Measurements from ENCODE around the gene CUL1.

CUL1 gene

GRCh38 chr7:148794476-148794875, 95.8 kb downstream of the CUL1 start:
- DNase-seq (ENCODE audit: extremely low spot score, insufficient read length, low read depth) (no peak), FAIRE-seq (no peak)

DNA sequence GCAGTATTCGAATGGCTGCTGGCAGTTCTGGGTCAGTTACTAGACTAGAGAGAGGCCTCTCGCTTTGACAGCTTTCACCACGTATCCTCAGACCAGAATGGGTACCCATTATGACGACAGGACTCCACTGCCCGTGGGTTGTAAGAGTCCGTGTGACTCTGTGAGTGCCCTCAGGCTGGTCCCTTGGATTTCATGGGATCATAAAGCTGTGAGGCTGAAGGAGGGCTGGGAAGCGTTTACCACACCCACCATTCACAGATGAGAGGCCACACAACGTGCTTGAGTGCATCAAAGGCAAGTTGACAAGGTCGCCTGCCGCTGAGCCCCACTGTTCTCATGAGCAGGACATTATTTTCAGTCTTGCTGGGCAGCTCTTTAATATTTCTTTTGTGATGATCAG, 98.1 kb downstream of the CUL1 start:
- DNase-seq (ENCODE audit: extremely low spot score, insufficient read length, low read depth) = no peak
- no peak for FAIRE-seq

- DNase-seq (ENCODE audit: extremely low spot score, insufficient read length, low read depth) (no peak), FAIRE-seq (no peak)
These were observed 101.3 kb downstream of the CUL1 start for GRCh38 chr7:148799893-148800555.

- no peak for DNase-seq (ENCODE audit: extremely low spot score, insufficient read length, low read depth)
- no peak for FAIRE-seq
These were observed 102.0 kb downstream of the CUL1 start for GRCh38 chr7:148800677-148801076.

DNA sequence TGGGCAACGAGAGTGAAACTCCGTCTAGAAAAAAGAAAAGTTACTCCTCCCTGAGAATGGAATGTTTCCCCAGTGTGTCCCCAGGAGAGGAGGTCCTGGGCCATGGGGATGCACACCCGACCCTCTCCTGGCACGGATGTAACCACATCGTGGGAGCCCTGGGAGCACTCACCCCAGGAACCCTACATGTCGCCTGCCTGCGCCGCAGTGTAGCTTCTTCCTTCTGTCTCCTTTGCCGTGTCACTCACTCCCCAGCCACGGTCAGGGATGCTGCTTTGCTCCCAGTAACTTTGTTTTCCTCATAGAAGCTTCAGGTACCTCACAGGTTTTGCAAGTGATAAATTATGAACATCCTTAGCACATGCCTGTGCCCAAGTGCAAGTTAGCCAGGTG, 103.4 kb downstream of the CUL1 start:
- DNase-seq (ENCODE audit: extremely low spot score, insufficient read length, low read depth) (no peak), FAIRE-seq (no peak)

- FAIRE-seq (no peak), DNase-seq (ENCODE audit: extremely low spot score, insufficient read length, low read depth) (no peak)
These were observed 104.4 kb downstream of the CUL1 start for GRCh38 chr7:148803094-148803493.

DNA sequence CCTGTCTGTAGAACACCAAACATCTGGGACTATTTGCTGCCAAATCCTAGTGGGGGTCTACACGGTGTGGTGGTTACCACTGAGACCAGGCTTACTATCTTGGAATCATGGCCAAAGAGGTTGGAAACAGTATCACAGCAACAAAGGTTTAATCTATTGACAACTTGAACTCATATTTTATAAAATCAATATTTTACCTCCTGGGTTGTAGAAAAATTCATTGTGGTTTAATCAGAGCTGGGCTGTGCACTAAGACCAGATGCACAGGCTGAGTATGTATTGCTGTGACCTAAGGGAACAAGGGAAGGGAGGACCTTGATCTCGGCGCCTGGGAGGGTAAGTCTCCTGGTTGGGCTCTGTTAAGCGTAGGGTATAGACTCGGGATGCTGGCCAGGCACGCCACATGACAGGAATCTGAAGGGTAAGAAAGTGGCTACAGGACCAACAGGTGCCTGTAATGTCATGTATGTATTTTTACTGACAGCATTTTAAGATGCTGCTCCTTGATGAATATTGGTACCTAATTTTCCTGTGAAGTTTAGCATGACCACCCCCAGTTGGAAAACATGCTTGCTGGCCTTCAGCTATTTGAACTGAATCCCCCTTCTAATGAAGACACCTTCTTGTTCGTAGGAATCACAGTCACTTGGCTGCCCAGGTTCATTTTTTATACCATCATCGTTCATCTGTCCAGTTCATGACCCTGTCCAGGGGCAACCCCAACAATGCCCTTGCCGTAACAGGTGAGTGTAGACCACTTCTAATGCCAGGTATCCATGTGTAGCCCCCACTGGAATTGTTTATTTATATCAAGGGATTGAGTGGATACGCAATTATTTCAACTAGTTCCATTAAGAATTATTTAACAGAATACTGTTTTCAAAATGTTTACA, 105.9 kb downstream of the CUL1 start:
- FAIRE-seq (no peak), DNase-seq (ENCODE audit: extremely low spot score, insufficient read length, low read depth) (no peak)

GRCh38 chr7:148806187-148806586, 107.5 kb downstream of the CUL1 start:
- FAIRE-seq = no peak
- no peak for DNase-seq (ENCODE audit: extremely low spot score, insufficient read length, low read depth)

GRCh38 chr7:148807436-148807835, 108.7 kb downstream of the CUL1 start:
- no peak for FAIRE-seq

DNA sequence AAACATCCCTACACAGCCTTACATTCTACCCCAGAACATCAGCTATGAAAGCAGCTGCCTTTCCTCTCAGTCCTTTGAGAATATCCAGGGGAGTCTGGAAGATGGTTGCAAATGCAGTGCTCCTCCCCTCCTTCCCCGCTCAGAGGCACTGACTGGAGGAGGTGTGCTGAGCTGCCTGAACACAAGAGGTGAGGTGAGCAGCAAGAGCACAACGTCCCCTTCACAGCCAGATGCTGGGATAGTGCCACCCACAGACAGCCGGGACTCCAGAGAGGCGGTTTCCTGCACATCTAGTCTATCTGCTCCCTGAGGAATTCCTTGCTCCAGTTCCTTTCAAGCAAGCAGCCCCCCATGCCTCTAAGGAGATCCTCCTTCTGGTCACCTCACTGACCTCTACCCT, 111.2 kb downstream of the CUL1 start:
- FAIRE-seq = no peak
- no peak for DNase-seq (ENCODE audit: extremely low spot score, insufficient read length, low read depth)

More at GRCh38 chr7:148807436-148807835, 108.7 kb downstream of the CUL1 start:
- DNase-seq (ENCODE audit: extremely low spot score, insufficient read length, low read depth) = no peak

DNA sequence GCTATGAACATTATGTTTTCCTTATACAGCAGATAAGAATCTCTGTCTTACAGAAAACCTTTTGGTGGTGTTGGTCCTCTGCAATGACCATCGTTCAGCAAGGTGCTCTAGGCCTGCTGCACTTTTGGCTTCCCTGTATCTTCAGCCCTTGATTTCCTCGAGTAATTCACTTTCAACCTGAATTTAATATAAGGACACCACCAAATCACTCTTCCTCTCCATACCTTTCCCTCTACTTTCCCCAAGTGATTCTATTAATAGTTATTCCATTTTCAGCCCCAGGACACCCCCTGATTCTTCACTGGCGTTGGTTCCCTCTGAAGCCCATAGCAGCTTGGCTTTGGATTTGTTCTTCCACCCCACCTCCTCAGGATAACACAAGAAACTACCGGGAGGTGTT, 113.2 kb downstream of the CUL1 start:
- DNase-seq (ENCODE audit: extremely low spot score, insufficient read length, low read depth) (no peak), FAIRE-seq (no peak)

DNA sequence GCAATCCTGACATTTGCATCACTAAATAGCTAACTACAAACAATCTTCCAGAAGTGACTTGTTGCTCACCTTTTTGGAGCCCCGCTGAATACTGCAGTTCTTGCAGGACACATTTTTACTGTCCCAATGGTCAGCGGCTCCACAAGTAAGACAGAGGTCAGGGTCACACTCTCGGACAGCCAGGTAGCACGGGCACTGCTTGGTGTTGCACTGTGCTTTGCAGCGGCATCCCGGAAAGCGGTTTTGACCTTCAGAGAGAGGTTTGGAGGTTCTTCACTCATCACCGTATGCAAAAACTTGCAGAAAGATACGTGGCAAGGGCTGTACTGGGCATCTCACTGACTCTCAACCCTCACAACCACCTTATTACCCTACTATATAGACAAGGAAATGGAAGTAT, 115.2 kb downstream of the CUL1 start:
- no peak for FAIRE-seq
- DNase-seq (ENCODE audit: extremely low spot score, insufficient read length, low read depth) = no peak

DNA sequence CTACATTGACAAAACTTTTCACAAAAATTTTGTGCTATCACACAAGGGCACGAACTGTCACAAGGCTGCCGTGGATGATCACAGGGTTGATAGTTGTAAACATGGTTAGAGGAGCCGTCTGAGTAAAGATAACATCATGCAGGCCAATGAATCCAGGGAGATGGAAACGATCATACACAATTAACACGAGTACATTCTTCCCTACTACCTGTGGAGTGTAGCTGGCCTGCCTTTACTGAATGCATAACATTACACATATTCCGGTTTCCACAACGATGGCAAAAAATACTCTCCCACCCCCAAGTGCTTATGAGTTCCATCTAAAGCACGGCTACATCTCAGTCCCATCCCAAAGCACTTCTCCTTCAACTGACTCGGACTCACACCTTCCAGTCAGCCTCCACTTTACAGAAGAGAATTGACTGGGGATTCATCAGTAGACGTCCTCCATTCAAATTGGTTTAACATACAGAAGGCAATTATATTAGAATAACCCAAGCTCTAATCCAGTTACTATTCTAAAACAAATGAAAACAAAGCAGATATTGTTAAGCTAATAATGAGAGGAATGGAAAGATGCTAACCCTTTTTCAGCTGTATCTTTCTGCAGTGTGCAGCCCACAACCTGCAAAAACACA, 116.3 kb downstream of the CUL1 start:
- DNase-seq (ENCODE audit: extremely low spot score, insufficient read length, low read depth) (no peak), FAIRE-seq (no peak)

GRCh38 chr7:148815612-148816011, 116.9 kb downstream of the CUL1 start:
- no peak for DNase-seq (ENCODE audit: extremely low spot score, insufficient read length, low read depth)
- FAIRE-seq = no peak

- DNase-seq (ENCODE audit: extremely low spot score, insufficient read length, low read depth) (no peak), FAIRE-seq (no peak)
These were observed 121.1 kb downstream of the CUL1 start for GRCh38 chr7:148819697-148820360.

DNA sequence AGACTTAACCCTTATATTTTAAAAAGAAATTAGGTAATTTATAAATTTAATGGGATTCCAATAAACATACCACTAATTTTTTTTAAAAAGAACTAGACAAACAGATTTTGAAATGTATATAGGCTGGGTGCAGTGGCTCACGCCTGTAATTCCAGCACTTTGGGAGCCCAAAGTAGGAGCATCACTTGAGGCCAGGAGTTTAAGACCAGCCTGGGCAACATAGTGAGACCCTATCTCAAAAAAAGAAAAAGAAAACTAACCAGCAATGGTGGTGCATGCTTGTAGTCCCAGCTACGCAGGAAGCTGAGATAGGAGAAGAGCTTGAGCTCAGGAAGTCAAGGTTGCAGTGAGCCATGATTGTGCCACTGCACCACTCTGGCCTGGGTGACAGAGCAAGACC, 122.7 kb downstream of the CUL1 start:
- FAIRE-seq = no peak
- no peak for DNase-seq (ENCODE audit: extremely low spot score, insufficient read length, low read depth)

GRCh38 chr7:148824864-148825263, 126.2 kb downstream of the CUL1 start:
- DNase-seq (ENCODE audit: extremely low spot score, insufficient read length, low read depth) (no peak), FAIRE-seq (no peak)

- FAIRE-seq = no peak
- no peak for DNase-seq (ENCODE audit: extremely low spot score, insufficient read length, low read depth)
These were observed 126.6 kb downstream of the CUL1 start for GRCh38 chr7:148825338-148825737.

- FAIRE-seq (no peak), DNase-seq (ENCODE audit: extremely low spot score, insufficient read length, low read depth) (no peak)
These were observed 130.3 kb downstream of the CUL1 start for GRCh38 chr7:148828965-148829364.

DNA sequence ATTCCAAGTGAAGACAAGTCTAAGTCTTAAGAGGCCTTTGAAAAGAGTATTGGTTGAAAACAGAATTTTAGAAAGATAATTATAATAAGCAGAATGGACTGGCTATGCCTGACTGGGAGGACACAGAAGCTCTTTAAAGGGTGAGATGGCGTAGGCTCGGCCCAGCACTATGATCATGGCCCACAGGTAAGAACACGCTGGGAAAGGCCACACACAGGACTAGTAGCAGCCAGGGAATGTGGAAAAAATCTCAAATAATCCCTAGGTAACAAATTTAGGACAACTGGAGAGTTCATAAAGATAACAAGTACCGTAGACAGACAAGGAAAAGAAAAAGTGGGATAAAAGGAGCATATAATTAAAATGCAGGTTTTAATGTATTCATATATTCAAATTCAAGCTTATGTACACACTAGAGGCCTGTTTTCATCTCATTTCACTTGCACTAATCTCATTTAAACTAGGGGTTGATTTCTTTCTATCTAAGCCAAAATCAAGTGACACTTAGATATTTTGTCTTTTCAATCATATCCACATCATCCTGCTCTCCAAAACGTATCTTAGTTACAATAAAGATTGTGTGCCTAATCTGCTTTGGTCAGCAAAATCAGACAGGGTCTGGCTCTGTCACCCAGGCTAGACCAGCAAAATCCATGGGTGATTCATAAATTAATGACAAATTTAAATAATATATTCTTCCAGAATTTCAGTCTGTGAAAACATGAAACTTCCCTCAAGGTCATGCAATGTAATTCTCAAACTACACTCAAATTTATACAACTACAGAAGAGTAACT, 132.4 kb downstream of the CUL1 start:
- FAIRE-seq (no peak), DNase-seq (ENCODE audit: extremely low spot score, insufficient read length, low read depth) (no peak)
